Suprapubic skin (tissue), 3 donors: Measurements from ENCODE around the gene TADA3.

Experiments
- POLR2A ChIP-seq, 2 donors: fragments of 450-650 bp; IDR thresholded peaks; one replicate each; pipeline ENCODE4 v1.6.1; 2017; ENCODE audit warnings: antibody characterized with exemption in 2 of 2, mild to moderate bottlenecking in 2 of 2, moderate library complexity in 2 of 2
- TF ChIP-seq, protein P1 (sequence below), 2 donors: fragments of 200-600 bp in 1 of 2; fragments of 450-650 bp in 1 of 2; sonication (generic) in 1 of 2; IDR thresholded peaks; one replicate each; pipeline ENCODE4 v1.5.1; 2016 to 2019; ENCODE audit warnings: antibody characterized with exemption in 2 of 2, mild to moderate bottlenecking in 1 of 2, moderate library complexity in 1 of 2

DNA sequence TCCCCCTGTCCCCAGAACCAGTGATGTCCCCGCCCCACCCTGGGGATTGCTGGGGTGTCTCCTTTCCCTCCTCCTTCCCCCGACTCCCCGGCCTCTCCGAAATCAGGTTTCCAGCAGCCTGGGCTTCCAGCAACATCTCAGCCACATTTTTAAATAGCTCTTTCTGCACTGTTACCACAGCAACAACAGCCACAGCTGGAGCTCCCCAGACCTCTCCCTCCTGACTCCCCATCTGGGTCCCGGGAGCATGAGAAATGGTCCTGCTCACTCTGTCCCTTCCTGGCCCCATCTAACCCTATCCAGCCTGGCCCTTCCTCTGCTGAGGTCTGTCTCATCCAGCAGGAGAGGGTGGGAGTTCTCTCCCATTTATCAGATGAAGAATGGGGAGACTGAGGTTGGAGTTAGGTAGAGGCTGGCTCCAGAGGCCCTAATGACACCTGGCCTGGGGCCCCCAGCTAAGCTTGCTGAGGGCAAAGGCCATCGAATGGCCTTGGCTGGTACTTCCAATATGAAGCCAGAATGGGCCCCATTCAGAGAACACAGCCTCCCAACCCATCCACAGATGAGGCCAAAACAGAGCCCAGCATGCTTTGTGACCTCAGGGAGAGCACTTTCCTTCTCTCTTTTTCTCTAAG is 24.0 kb downstream of the TADA3 start:
- no peak for TF ChIP-seq POLR2A (IDR thresholded peaks at IDR 0.05)
- TF ChIP-seq, protein P1, sequence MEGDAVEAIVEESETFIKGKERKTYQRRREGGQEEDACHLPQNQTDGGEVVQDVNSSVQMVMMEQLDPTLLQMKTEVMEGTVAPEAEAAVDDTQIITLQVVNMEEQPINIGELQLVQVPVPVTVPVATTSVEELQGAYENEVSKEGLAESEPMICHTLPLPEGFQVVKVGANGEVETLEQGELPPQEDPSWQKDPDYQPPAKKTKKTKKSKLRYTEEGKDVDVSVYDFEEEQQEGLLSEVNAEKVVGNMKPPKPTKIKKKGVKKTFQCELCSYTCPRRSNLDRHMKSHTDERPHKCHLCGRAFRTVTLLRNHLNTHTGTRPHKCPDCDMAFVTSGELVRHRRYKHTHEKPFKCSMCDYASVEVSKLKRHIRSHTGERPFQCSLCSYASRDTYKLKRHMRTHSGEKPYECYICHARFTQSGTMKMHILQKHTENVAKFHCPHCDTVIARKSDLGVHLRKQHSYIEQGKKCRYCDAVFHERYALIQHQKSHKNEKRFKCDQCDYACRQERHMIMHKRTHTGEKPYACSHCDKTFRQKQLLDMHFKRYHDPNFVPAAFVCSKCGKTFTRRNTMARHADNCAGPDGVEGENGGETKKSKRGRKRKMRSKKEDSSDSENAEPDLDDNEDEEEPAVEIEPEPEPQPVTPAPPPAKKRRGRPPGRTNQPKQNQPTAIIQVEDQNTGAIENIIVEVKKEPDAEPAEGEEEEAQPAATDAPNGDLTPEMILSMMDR (IDR thresholded peaks at IDR 0.05) = no peak
